ENCODE data around the gene RAD51.

Gene RAD51

DNA sequence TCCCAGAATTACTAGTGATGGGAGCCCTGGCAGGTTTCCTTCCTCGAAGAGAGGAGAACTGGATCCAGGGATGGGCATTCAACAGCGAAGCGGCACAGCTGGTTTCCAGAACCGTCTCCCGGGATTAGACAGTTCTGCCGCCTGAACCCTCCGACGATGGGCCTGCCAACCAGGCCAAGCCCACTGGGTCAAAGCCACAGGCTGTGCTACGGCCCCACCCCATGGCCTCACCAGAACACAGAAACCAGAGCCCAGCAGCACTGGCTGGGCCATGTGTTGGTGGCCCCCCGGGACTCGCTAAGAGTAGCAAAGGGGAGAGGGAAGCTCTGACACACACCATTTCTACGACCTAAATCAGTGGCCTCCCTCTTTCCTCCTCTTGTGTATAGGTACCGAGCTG lies 77.0 kb downstream of the RAD51 start:
- H3K9ac ChIP-seq (ENCODE audit: low read length), result no peak overlapping the region
- H3K27ac ChIP-seq (ENCODE audit: low read depth, low read length), result no peak overlapping the region
- no peak overlapping the region for H3K4me3 ChIP-seq (ENCODE audit: low read depth in 1 of 2, low read length in 2 of 2)
- no peaks in the 10 kb centered on the region for H3K27me3 ChIP-seq (ENCODE audit: control insufficient read depth in 1 of 2, insufficient read depth in 2 of 2, low read length in 2 of 2)
- H3K4me1 ChIP-seq (ENCODE audit: insufficient read depth, low read length), result peaks cover 4% of the 10 kb centered on the region
- no peaks in the 10 kb centered on the region for H3K9me3 ChIP-seq (ENCODE audit: low read length)
- peaks cover 54% of the 10 kb centered on the region for H3K36me3 ChIP-seq (ENCODE audit: insufficient read depth, low read length)

DNA sequence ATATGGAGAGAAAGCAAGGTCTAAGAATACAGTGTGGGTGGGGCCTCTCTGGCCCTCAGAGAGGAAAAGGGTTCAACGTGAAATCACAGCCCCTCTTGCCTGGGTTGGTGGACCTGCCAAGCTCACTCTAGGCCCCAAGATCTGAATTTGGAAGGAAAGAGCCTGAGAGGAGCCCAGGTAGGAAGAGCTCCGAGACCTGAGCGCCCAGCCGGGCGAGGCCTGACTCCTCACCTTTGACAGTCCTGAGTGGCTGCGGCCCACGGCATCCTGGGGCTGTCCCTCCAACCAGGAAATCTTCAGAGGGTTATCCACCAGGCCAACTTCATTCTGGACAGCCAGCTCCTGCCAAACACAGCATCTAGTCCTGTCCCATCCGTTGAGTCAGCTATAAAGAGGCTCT lies 78.5 kb downstream of the RAD51 start:
- Histone ChIP-seq H3K4me3 (ENCODE audit: low read depth in 1 of 2, low read length in 2 of 2) (no peak overlapping the region), H3K36me3 (ENCODE audit: insufficient read depth, low read length) (peaks cover 68% of the 10 kb centered on the region), H3K4me1 (ENCODE audit: insufficient read depth, low read length) (peaks cover 4% of the 10 kb centered on the region), H3K27ac (ENCODE audit: low read depth, low read length) (no peak overlapping the region), H3K27me3 (ENCODE audit: control insufficient read depth in 1 of 2, insufficient read depth in 2 of 2, low read length in 2 of 2) (no peaks in the 10 kb centered on the region), H3K9me3 (ENCODE audit: low read length) (no peaks in the 10 kb centered on the region), H3K9ac (ENCODE audit: low read length) (no peak overlapping the region)

DNA sequence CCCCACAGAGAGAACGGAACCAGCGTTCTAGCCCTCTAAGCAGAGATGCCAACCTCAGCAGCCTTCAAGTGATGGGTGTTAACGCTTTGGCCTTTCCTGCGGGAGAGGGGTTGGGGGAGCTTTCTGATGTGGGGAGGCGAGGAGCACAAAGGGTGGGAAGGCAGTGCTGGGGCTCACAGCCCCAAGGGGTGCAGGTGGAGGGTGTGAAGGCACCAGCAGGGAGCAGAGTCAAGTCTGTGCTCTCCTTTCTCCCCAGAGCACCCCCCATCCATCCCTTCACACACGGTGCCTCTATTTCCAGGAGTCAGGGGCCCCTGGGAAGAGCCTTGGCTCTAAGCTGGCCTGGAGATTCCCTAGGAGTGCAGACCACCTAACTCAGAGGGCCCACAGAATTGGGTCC lies 78.9 kb downstream of the RAD51 start:
- H3K4me1 ChIP-seq (ENCODE audit: insufficient read depth, low read length), result peaks cover 4% of the 10 kb centered on the region
- H3K4me3 ChIP-seq (ENCODE audit: low read depth in 1 of 2, low read length in 2 of 2), result no peak overlapping the region
- H3K27me3 ChIP-seq (ENCODE audit: control insufficient read depth in 1 of 2, insufficient read depth in 2 of 2, low read length in 2 of 2), result no peaks in the 10 kb centered on the region
- H3K36me3 ChIP-seq (ENCODE audit: insufficient read depth, low read length), result peaks cover 73% of the 10 kb centered on the region
- H3K27ac ChIP-seq (ENCODE audit: low read depth, low read length), result no peak overlapping the region
- no peak overlapping the region for H3K9ac ChIP-seq (ENCODE audit: low read length)
- no peaks in the 10 kb centered on the region for H3K9me3 ChIP-seq (ENCODE audit: low read length)

DNA sequence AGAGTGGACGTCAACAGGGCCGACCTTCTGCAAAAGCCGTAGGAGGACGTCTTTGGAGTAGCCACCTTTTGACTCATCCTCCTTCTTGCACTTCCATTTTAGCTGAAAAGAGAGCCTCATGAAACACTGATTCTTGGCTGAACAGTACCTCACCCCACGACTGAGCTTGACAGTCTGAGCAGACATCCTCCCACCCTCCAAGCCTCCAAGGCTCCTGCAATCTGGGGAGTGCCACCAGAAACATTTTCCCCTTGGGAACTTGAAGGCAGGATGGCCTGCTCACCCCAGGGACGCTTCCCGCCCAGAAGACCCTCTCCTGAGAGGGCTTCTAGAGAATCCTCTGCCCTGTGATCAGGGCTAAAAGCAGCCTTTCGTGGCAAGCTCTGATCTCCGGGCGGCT lies 80.0 kb downstream of the RAD51 start:
- Histone ChIP-seq H3K9me3 (ENCODE audit: low read length) (no peaks in the 10 kb centered on the region), H3K27me3 (ENCODE audit: control insufficient read depth in 1 of 2, insufficient read depth in 2 of 2, low read length in 2 of 2) (no peaks in the 10 kb centered on the region), H3K36me3 (ENCODE audit: insufficient read depth, low read length) (peaks cover 77% of the 10 kb centered on the region), H3K4me3 (ENCODE audit: low read depth in 1 of 2, low read length in 2 of 2) (no peak overlapping the region), H3K9ac (ENCODE audit: low read length) (no peak overlapping the region), H3K4me1 (ENCODE audit: insufficient read depth, low read length) (no peaks in the 10 kb centered on the region), H3K27ac (ENCODE audit: low read depth, low read length) (no peak overlapping the region)

DNA sequence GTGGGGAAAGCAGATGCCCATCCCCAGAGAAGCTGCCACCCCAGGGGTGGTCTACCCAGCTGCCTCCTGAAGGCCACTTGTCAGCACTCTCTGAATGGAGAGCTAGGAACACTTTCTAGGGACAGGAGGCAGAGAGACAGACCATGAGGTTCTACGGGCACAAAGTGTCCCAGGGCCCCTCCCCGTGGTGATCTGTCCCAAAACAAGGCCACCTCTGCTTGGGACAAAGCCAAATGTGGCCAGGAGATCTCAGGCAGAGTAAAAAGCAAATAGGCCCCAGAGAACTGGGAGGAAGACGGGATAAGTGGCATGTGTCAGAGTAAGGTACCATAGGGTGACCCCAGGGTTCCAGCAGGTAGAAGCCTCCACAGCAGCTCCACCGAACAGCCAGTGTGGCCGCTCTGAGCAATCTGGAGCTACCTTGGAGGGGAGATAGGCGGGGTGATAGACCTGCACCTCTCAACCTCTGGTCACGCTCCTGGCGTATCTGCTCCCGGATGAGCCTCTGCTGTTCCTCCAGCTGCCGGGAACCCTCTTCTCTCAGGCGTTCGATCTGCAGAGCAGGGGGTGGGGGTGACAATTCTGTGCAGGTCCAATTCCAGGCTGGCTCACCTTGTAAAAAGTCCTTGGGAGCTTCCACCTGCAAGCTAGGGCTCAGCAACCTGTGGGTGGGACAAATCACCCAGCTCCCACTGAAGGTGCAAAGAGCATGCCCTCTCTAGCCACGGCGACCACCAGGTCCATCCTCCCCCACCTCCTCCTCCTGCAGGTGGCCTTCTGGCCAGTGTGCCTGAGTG lies 81.0 kb downstream of the RAD51 start:
- H3K27ac ChIP-seq (ENCODE audit: low read depth, low read length), result no peak overlapping the region
- peaks cover 77% of the 10 kb centered on the region for H3K36me3 ChIP-seq (ENCODE audit: insufficient read depth, low read length)
- no peak overlapping the region for H3K9ac ChIP-seq (ENCODE audit: low read length)
- no peak overlapping the region for H3K4me3 ChIP-seq (ENCODE audit: low read depth in 1 of 2, low read length in 2 of 2)
- H3K9me3 ChIP-seq (ENCODE audit: low read length), result no peaks in the 10 kb centered on the region
- no peaks in the 10 kb centered on the region for H3K27me3 ChIP-seq (ENCODE audit: control insufficient read depth in 1 of 2, insufficient read depth in 2 of 2, low read length in 2 of 2)
- H3K4me1 ChIP-seq (ENCODE audit: insufficient read depth, low read length), result no peaks in the 10 kb centered on the region

DNA sequence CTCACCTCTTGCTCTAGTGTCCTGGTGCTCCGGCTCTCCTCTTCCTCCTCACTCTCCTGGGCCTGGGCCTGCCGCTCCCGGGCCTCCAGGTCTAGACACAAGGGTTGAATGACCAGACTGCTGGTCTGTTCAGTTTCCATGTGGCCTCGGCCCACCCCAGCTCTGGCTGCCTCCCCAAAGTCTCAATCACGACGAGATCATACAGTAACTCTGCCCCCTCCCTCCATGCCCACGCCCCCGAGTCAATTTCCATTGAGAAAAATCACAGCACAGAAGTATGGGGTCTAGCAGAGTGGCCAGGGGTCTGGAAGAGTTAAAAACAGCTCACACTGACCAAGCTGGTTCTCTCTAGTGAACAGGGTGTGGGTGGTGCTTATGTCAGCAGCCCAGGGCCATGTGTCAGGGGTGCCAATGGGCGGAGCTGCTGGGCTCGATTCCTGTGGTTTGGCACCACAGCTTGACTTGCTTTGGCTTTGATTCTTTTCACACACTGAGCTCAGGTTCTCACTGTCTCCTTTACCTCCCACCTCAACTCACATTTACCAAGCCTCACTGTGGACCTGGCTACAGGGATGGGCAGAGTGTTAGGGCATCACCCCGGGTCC lies 81.7 kb downstream of the RAD51 start:
- Histone ChIP-seq H3K27me3 (ENCODE audit: control insufficient read depth in 1 of 2, insufficient read depth in 2 of 2, low read length in 2 of 2) (no peaks in the 10 kb centered on the region), H3K36me3 (ENCODE audit: insufficient read depth, low read length) (peaks cover 73% of the 10 kb centered on the region), H3K4me1 (ENCODE audit: insufficient read depth, low read length) (no peaks in the 10 kb centered on the region), H3K9ac (ENCODE audit: low read length) (no peak overlapping the region), H3K4me3 (ENCODE audit: low read depth in 1 of 2, low read length in 2 of 2) (no peak overlapping the region), H3K9me3 (ENCODE audit: low read length) (no peaks in the 10 kb centered on the region), H3K27ac (ENCODE audit: low read depth, low read length) (no peak overlapping the region)
